Left renal pelvis (tissue), 4 donors: ENCODE measurements around the gene C6orf62. TPM values are rescaled to one million over a fixed set of nuclear protein-coding genes. Genes with fewer than 3 reads are reported as not detected.
"Not testable (repeated sequence)": the region's sequence is repeated elsewhere in the genome, so short reads cannot be mapped to it uniquely, and the experiment has no call there.

Experiments used
- DNase-seq, 4 donors: peaks; one replicate each; pipeline ENCODE4 v3.0.0-alpha.2; 2013; ENCODE audit warnings: low read depth in 4 of 4, low spot score in 3 of 4
- polyA plus RNA-seq, 4 donors: library from polyadenylated mRNA; unstranded; fragments of 120-200 nt; gene quantifications; one replicate each; pipeline ENCODE4 v1.2.1, GENCODE V29; 2013; ENCODE audit not compliant: insufficient read length in 4 of 4

Gene C6orf62
- polyA plus RNA-seq, 4 donors, result 83.4 to 158 (median 143) TPM

- no peak for DNase-seq
Measured at GRCh38 chr6:24702720-24703282, 16.2 kb downstream of the C6orf62 start.

- DNase-seq, result no peak
Measured at GRCh38 chr6:24699521-24700359, 19.2 kb downstream of the C6orf62 start.

DNA sequence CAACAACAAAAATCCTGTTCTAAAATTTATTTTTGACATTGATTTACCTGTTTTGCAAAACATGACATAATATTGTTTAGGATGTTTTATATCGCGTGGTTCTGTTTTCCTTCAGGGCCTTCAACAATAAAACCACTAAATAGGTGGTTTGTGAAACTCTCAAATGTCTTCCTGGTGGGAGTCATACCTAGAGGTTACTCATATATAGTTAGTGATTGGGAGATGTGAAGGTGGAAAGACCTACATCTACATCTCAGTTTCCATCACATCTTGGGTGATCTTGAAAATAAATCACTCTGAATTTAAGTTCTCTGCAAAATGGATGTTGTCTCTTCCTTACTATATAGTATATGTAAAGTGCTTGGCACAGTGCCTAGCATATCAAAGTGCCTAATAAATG, 22.9 kb downstream of the C6orf62 start:
- no peak for DNase-seq

DNA sequence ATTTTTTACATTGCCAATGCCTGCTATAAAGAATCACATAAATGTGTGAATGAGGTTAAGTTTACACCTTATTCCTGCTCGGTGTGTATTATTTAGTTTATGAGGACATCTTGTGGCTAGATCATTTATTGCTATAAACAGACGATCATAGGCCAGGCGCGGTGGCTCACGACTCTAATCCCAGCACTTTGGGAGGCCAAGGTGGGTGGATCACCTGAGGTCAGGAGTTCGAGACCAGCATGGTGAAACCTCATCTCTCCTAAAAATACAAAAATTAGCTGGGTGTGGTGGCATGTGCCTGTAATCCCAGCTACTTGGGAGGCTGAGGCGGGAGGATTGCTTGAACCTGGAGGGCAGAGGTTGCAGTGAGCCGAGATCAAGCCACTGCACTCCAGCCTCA, 23.3 kb downstream of the C6orf62 start:
- not testable (repeated sequence) for DNase-seq

GRCh38 chr6:24694198-24694597, 24.8 kb downstream of the C6orf62 start:
- DNase-seq, result no peak

GRCh38 chr6:24692848-24693592, 25.9 kb downstream of the C6orf62 start:
- DNase-seq, result no peak

GRCh38 chr6:24692415-24692814, 26.5 kb downstream of the C6orf62 start:
- no peak for DNase-seq

- DNase-seq, result no peak
Measured at GRCh38 chr6:24692003-24692402, 27.0 kb downstream of the C6orf62 start.

DNA sequence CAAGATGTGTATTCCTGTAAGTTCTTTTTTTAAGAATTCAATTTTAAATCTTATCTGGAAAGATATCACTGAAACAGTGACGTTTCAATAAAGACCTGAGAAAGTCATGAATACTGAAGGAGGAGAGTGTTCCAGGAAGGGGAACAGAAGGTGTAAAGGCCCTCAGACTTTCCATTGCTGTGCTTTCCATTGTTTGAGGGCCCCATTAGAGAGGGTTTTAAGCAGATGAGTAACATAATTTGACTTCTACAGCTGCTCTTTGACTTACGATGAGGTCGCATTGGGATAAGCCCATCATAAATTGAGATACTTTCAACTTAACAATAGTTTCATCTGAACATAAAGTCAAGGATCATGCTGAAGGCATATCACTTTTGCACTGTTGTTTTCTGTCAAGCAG, 27.4 kb downstream of the C6orf62 start:
- no peak for DNase-seq

DNA sequence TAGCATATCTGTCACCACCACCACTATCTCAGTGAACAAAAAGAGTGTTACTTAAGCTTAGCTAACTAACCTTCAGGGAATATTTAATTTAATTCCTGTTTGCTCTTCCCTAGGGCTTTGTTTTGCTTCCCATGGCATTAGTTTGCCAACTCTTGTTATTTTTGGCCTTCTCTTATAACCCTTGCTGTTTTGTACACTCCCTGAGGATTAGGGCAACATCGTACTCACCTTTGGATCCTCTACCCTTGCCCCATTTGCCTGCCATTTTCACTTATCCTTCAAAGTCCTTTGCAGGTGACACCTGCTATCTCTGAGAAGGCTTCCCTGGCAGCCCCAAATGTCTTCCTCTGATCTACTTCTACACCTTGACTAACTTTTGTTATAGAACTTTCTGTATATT, 28.4 kb downstream of the C6orf62 start:
- no peak for DNase-seq

GRCh38 chr6:24689964-24690363, 29.0 kb downstream of the C6orf62 start:
- DNase-seq, result no peak

DNA sequence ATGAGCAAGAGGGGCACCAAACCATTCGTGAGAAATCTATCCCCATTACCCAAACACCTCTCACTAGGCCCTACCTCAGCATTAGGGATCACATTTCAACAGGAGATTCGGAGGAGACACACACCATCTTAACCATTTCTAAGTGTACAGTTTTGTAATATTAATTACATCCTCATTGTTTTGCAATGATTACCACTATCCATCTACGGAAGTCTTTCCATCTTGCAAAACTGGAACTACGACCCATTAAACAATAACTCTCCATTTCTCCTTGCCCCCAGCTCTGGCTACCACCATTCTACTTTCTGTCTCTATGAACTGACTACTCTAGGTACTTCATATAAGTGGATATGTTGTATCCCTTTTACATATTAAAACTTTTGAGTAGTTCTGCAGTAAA, 32.0 kb downstream of the C6orf62 start:
- DNase-seq, result no peak

- no peak for DNase-seq
Measured at GRCh38 chr6:24686408-24686807, 32.5 kb downstream of the C6orf62 start.

DNA sequence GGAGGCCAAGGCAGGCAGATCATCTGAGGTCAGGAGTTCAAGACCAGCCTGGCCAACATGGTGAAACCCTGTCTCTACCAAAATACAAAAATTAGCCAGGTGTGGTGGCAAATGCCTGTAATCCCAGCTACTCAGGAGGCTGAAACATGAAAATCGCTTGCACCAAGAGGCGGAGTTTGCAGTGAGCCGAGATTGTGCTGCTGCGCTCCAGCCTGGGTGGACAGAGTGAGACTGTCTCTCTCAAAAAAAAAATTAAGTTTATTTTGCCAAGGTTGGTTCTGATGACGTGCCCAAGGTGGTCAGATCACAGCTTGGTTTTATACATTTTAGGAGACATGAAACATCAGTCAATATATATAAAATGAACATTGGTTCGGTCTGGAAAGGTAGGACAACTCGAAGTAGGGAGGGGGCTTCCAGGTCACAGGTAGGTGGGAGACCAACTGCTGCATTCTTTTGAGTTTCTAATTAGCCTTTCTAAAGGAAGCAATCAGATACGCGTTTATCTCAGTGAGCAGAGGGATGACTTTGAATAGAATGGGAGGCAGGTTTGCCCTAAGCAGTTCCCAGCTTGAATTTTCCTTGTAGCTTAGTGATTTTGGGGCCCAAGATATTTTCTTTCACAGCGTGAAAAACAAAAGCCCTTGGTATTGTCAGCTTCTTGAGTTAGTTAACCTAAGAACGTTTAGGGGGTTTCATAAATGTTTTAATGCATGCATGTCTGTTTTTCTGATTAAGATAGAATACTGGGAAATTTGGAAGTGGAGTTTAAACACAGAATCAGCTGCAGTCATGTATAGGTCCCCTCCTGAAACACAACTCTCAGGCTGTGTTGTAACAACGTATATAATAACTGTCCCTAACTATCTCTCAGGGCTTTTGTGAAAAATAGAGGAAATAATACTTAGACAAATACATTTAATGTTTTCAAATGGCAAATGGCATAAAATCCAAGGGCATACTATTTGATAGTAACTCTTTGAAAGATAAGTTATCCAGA, 35.4 kb downstream of the C6orf62 start:
- no peak for DNase-seq

GRCh38 chr6:24680582-24680981, 38.4 kb downstream of the C6orf62 start:
- no peak for DNase-seq

DNA sequence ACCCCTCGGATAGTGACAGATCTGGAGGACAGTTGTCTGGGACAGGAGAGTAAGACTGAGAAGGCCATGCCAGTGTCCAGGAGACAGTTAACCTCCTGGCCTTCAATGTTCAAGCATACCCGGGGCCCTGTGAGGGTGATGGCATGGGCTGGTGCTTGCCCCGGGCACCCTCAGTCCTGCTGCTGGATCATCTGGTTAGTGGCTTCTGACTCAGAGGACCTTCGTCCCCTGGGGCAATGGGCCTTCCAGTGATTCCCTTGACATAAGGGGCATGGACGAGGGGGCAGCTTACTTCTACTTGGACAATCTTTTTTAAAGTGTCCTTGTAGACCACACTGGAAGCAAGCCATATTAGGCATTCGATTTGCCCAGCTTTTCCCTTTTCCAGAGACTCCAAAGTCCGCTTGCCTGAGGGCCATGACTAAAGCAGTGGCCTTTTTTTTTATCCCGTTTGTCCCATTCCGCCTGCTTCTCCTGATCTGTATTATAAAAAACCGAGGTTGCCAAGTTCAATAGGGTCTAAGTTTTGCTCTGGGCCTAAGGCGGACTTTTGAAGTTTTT, 40.1 kb downstream of the C6orf62 start:
- DNase-seq, result not testable (repeated sequence)

GRCh38 chr6:24673625-24674024, 45.3 kb downstream of the C6orf62 start:
- DNase-seq, result no peak

DNA sequence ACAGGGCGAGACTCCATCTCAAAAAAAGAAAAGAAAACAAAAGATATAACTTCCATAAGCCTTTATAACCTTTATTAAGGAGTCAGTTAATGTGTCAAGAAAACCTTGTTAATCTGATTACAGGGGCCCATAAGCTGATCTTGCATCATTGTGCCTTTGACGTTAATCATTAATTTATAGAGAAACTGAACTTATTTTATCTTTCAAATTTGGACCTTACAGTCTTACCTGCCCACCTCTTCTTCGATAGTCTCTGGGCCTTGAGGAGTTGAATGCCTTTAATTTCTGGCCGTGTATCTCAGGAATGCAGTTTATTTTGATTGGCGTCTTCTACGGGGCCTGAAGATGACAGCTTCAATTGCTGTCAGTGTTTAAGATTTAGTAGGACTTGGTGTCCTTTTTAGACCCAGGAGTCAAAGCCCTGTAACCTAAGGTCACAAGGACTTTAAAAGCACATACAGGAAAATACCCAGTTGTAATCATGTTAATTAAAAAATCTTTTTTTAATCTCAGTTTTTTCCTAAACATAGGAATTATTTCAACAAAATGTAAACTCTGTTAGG, 46.3 kb downstream of the C6orf62 start:
- no peak for DNase-seq

DNA sequence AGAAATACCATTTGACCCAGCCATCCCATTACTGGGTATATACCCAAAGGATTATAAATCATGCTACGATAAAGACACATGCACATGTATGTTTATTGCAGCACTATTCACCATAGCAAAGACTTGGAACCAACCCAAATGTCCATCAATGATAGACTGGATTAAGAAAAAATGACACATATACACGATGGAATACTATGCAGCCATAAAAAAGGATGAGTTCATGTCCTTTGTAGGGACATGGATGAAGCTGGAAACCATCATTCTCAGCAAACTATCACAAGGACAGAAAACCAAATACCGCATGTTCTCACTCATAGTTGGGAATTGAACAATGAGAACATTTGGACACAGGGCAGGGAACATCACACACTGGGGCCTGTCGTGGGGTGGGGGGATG, 47.9 kb downstream of the C6orf62 start:
- not testable (repeated sequence) for DNase-seq

GRCh38 chr6:24670492-24670891, 48.5 kb downstream of the C6orf62 start:
- not testable (repeated sequence) for DNase-seq
